ENCODE measurements around the gene WDR19. TPM values are rescaled to one million over a fixed set of nuclear protein-coding genes. Genes with fewer than 3 reads are reported as not detected.

WDR19 gene
- polyA plus RNA-seq, 1 of the 3 experiments (the other 2 are of a cell fraction), result 23.3 TPM

DNA sequence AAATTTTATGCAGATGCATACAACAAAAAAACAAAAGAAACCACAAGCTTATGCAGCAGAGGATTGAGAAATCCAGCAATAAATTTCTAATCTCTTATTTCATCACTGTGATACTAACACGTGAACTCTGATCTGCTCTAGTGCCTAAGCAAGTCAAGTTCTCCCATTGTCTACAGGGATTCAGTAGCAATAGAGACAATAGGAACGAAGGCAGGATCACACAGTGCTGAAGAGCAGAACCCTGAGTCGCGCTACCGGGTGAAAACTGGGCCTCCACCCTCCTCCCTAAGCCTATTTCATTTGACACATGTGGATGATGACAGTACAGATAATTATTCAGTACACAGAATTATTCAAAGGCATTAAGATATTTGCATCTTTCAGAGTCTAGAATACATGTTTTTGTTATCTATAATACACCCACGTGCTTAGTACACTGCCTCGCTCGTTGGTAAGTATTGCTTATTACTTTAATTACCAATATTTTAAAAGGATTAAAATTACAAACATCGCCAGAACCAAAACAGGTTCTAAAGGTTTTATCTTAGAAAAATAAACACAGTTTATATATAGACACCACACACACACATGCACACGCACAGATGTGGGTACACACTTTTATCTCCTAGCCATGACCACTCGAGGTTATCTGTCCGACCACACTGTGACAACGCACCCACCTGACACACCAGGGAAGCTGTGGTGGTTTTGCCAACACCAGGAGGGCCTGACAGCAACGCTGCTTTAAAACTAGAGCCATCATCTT, 123.8 kb downstream of the WDR19 start:
- Histone ChIP-seq H3K27ac (ENCODE audit: low read depth in 2 of 2, low read length in 1 of 2) (no peak overlapping the region), H3K4me3 (ENCODE audit: low read depth in 2 of 2, low read length in 1 of 2) (no peak overlapping the region), H3K9me2 (no peaks in the 10 kb centered on the region), H3K9me3 (no peaks in the 10 kb centered on the region), H3K27me3 (ENCODE audit: insufficient read depth) (no peaks in the 10 kb centered on the region), H3K79me2 (ENCODE audit: insufficient read depth) (0 out of 2 replicates have a peak, but pooled peaks cover 6% of the 10 kb centered on the region), H3K4me2 (no peak overlapping the region), H3K4me1 (ENCODE audit: control insufficient read depth in 1 of 2, insufficient read depth in 2 of 2, low read depth in 1 of 2, low read length in 1 of 2) (no peaks in the 10 kb centered on the region), H4K20me1 (ENCODE audit: insufficient read depth) (no peaks in the 10 kb centered on the region), H3K36me3 (replicated peaks in 1 of 2; ENCODE audit: control insufficient read depth in 1 of 2, insufficient read depth in 2 of 2, low read length in 1 of 2) (peaks cover 39 to 57% of the 10 kb centered on the region in 2 experiments), H2AFZ (ENCODE audit: low read depth) (no peak overlapping the region), H3F3A (replicated peaks; ENCODE audit: insufficient read depth) (peaks cover 4% of the 10 kb centered on the region), H3K9ac (no peak overlapping the region)
- TF ChIP-seq, protein P1, sequence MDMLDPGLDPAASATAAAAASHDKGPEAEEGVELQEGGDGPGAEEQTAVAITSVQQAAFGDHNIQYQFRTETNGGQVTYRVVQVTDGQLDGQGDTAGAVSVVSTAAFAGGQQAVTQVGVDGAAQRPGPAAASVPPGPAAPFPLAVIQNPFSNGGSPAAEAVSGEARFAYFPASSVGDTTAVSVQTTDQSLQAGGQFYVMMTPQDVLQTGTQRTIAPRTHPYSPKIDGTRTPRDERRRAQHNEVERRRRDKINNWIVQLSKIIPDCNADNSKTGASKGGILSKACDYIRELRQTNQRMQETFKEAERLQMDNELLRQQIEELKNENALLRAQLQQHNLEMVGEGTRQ (IDR thresholded peaks at IDR 0.05; ENCODE audit: borderline replicate concordance, low read depth, low read length), result no peak
- no peak for TF ChIP-seq MEF2A (IDR thresholded peaks at IDR 0.05; ENCODE audit: borderline replicate concordance, low read depth)
- TF ChIP-seq YY1 (IDR thresholded peaks at IDR 0.05; ENCODE audit: low read depth), result no peak
- no peak for TF ChIP-seq NFIC (IDR thresholded peaks at IDR 0.05; ENCODE audit: borderline replicate concordance)
- no peak for TF ChIP-seq RFX5 (IDR thresholded peaks at IDR 0.05; ENCODE audit: low read length)
- TF ChIP-seq, protein P2, sequence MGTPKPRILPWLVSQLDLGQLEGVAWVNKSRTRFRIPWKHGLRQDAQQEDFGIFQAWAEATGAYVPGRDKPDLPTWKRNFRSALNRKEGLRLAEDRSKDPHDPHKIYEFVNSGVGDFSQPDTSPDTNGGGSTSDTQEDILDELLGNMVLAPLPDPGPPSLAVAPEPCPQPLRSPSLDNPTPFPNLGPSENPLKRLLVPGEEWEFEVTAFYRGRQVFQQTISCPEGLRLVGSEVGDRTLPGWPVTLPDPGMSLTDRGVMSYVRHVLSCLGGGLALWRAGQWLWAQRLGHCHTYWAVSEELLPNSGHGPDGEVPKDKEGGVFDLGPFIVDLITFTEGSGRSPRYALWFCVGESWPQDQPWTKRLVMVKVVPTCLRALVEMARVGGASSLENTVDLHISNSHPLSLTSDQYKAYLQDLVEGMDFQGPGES (IDR thresholded peaks at IDR 0.05; ENCODE audit: low read depth, low read length), result no peak
- no peak for TF ChIP-seq TEAD4 (IDR thresholded peaks at IDR 0.05; ENCODE audit: borderline replicate concordance, insufficient read depth)
- no peak for TF ChIP-seq NRF1 (IDR thresholded peaks at IDR 0.05; ENCODE audit: low read depth, low read length)
- TF ChIP-seq RXRA (IDR thresholded peaks at IDR 0.05; ENCODE audit: borderline replicate concordance, low read depth), result no peak
- no peak for TF ChIP-seq MXI1 (IDR thresholded peaks at IDR 0.05; ENCODE audit: low read depth, low read length)
- no peak for TF ChIP-seq TAF1 (IDR thresholded peaks at IDR 0.05; ENCODE audit: borderline replicate concordance, low read depth, low read length)
- no peak for TF ChIP-seq FOXJ3 (CRISPR knock-in tag; IDR thresholded peaks at IDR 0.05)
- no peak for TF ChIP-seq EZH2phosphoT487 (IDR thresholded peaks at IDR 0.05; ENCODE audit: borderline replicate concordance, low read depth)
- no peak for TF ChIP-seq TCF12 (IDR thresholded peaks at IDR 0.05)
- TF ChIP-seq, protein P3, sequence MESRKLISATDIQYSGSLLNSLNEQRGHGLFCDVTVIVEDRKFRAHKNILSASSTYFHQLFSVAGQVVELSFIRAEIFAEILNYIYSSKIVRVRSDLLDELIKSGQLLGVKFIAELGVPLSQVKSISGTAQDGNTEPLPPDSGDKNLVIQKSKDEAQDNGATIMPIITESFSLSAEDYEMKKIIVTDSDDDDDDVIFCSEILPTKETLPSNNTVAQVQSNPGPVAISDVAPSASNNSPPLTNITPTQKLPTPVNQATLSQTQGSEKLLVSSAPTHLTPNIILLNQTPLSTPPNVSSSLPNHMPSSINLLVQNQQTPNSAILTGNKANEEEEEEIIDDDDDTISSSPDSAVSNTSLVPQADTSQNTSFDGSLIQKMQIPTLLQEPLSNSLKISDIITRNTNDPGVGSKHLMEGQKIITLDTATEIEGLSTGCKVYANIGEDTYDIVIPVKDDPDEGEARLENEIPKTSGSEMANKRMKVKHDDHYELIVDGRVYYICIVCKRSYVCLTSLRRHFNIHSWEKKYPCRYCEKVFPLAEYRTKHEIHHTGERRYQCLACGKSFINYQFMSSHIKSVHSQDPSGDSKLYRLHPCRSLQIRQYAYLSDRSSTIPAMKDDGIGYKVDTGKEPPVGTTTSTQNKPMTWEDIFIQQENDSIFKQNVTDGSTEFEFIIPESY (IDR thresholded peaks at IDR 0.05; ENCODE audit: borderline replicate concordance, low read depth), result no peak
- no peak for TF ChIP-seq FOXM1 (IDR thresholded peaks at IDR 0.05; ENCODE audit: low read depth)
- no peak for TF ChIP-seq EP300 (IDR thresholded peaks at IDR 0.05; ENCODE audit: borderline replicate concordance in 1 of 2, low read depth in 1 of 2, low read length in 1 of 2)
- no peak for DNase-seq
- 90% methylated on average over 14 of the region's 14 CpGs for WGBS (ENCODE audit: low lambda C conversion rate)
- ChIA-PET POLR2A (no interaction called here), CTCF (interaction anchor here (0.6 to 1.0 kb wide), 2 partner anchors 10 to 20 kb away, joined by 3 read pairs; no protein-coding TSS in a partner anchor)
